Activated CD8-positive, alpha-beta T cell treated with anti-CD3 and anti-CD28 coated beads, Interleukin-2, amount 10 ng/mL, durations not matched to agents 7 days and 5 days (primary cell): ENCODE data around the gene IL1R2. TPM values are rescaled to one million over a fixed set of nuclear protein-coding genes. Genes with fewer than 3 reads are reported as not detected.

Source experiments
- ATAC-seq: fragments of 150-1000 bp; cut with Tn5 transposase; one replicate; pipeline ENCODE4 v1.10.0; 2021; ENCODE audit warnings: moderate library complexity
- CTCF ChIA-PET: fragments of 350-600 bp; sonication (Branson Sonifier 250); formaldehyde crosslinking; loops from one replicate; lab custom pipeline; 2021; ENCODE audit warnings: antibody characterized with exemption; lab: Charles Lee
- POLR2A ChIA-PET: fragments of 350-600 bp; sonication (Branson Sonifier 250); formaldehyde crosslinking; loops from one replicate; lab custom pipeline; 2021; ENCODE audit warnings: antibody characterized with exemption; lab: Charles Lee
- DNase-seq: peaks from one replicate; pipeline ENCODE4 v3.0.0-alpha.2; 2020
- H3K27ac Mint-ChIP-seq: one replicate; pipeline ENCODE4 v1.8.0; 2021; ENCODE audit warnings: mild to moderate bottlenecking, mixed read lengths
- H3K27me3 Mint-ChIP-seq: one replicate; pipeline ENCODE4 v1.8.0; 2021; ENCODE audit warnings: low read depth, mixed read lengths
- H3K36me3 Mint-ChIP-seq: one replicate; pipeline ENCODE4 v1.8.0; 2021; ENCODE audit warnings: low read depth, mixed read lengths
- H3K4me1 Mint-ChIP-seq: one replicate; pipeline ENCODE4 v1.8.0; 2021; ENCODE audit warnings: low read depth, mixed read lengths
- H3K4me3 Mint-ChIP-seq: one replicate; pipeline ENCODE4 v1.8.0; 2021; ENCODE audit warnings: mild to moderate bottlenecking, mixed read lengths
- H3K9me3 Mint-ChIP-seq: one replicate; pipeline ENCODE4 v1.8.0; 2022; ENCODE audit warnings: mixed read lengths; ENCODE audit not compliant: insufficient read depth
- total RNA-seq, 2 experiments: library from RNA; stranded (reverse); gene quantifications; one replicate each; pipeline ENCODE4 v1.2.3, GENCODE V29; 2021

IL1R2 gene
- total RNA-seq, 2 experiments from 2014 or later = not detected

- CTCF ChIA-PET = interaction anchor here (0.7 to 2.1 kb wide), 8 partner anchors 10 to 316 kb away, joined by 3 to 13 read pairs (median 4); no protein-coding TSS in a partner anchor
- peaks cover 3% of the 10 kb centered on the region for H3K36me3 Mint-ChIP-seq
- H3K9me3 Mint-ChIP-seq = no peaks in the 10 kb centered on the region
- POLR2A ChIA-PET = no interaction called here
- DNase-seq (no peak), ATAC-seq (no peak)
- H3K4me1 Mint-ChIP-seq = peaks cover 36% of the 10 kb centered on the region
- peak overlapping the region; percentile 32 for H3K4me3 Mint-ChIP-seq
- H3K27ac Mint-ChIP-seq = peak overlapping the region; percentile 77
- H3K27me3 Mint-ChIP-seq = peaks cover 6% of the 10 kb centered on the region
These were observed 42.3 kb downstream of the IL1R2 start for GRCh38 chr2:102033750-102034682.

- H3K4me3 Mint-ChIP-seq = no peak overlapping the region
- peaks cover 3% of the 10 kb centered on the region for H3K36me3 Mint-ChIP-seq
- no peak for ATAC-seq
- H3K4me1 Mint-ChIP-seq = peaks cover 38% of the 10 kb centered on the region
- ChIA-PET CTCF (interaction anchor here (0.7 to 1.4 kb wide), 3 partner anchors 30 to 581 kb away, joined by 3 to 4 read pairs (median 3); no protein-coding TSS in a partner anchor), POLR2A (no interaction called here)
- DNase-seq = no peak
- no peaks in the 10 kb centered on the region for H3K9me3 Mint-ChIP-seq
- H3K27me3 Mint-ChIP-seq = peaks cover 4% of the 10 kb centered on the region
- H3K27ac Mint-ChIP-seq = peak overlapping the region; percentile 65
These were observed 43.2 kb downstream of the IL1R2 start for GRCh38 chr2:102034683-102035548.

- H3K9me3 Mint-ChIP-seq = no peaks in the 10 kb centered on the region
- peaks cover 31% of the 10 kb centered on the region for H3K4me1 Mint-ChIP-seq
- no peak for DNase-seq
- POLR2A ChIA-PET = no interaction called here
- CTCF ChIA-PET = interaction anchor here (1.4 to 1.8 kb wide), 2 partner anchors 17 to 203 kb away, joined by 4 read pairs; no protein-coding TSS in a partner anchor
- peaks cover 17% of the 10 kb centered on the region for H3K27me3 Mint-ChIP-seq
- no peak for ATAC-seq
- H3K36me3 Mint-ChIP-seq = peaks cover 3% of the 10 kb centered on the region
- H3K4me3 Mint-ChIP-seq = no peak overlapping the region
- H3K27ac Mint-ChIP-seq = no peak overlapping the region
These were observed 45.9 kb downstream of the IL1R2 start for GRCh38 chr2:102037681-102038080.

- CTCF ChIA-PET = interaction anchor here (1.6 kb wide), 1 partner anchor 201 kb away, joined by 6 read pairs; no protein-coding TSS in a partner anchor
- H3K9me3 Mint-ChIP-seq = no peaks in the 10 kb centered on the region
- H3K27ac Mint-ChIP-seq = no peak overlapping the region
- H3K4me1 Mint-ChIP-seq = peaks cover 12% of the 10 kb centered on the region
- peaks cover 29% of the 10 kb centered on the region for H3K27me3 Mint-ChIP-seq
- H3K4me3 Mint-ChIP-seq = no peak overlapping the region
- ATAC-seq = no peak
- POLR2A ChIA-PET = no interaction called here
- no peak for DNase-seq
- H3K36me3 Mint-ChIP-seq = no peaks in the 10 kb centered on the region
These were observed 48.5 kb downstream of the IL1R2 start for GRCh38 chr2:102040229-102040628.

- H3K36me3 Mint-ChIP-seq = no peaks in the 10 kb centered on the region
- H3K27me3 Mint-ChIP-seq = peaks cover 35% of the 10 kb centered on the region
- CTCF ChIA-PET = interaction anchor here (1.6 kb wide), 1 partner anchor 200 kb away, joined by 6 read pairs; no protein-coding TSS in a partner anchor
- POLR2A ChIA-PET = no interaction called here
- H3K9me3 Mint-ChIP-seq = no peaks in the 10 kb centered on the region
- ATAC-seq (no peak), DNase-seq (no peak)
- no peak overlapping the region for H3K4me3 Mint-ChIP-seq
- peaks cover 16% of the 10 kb centered on the region for H3K4me1 Mint-ChIP-seq
- H3K27ac Mint-ChIP-seq = no peak overlapping the region
These were observed 49.6 kb downstream of the IL1R2 start for GRCh38 chr2:102041351-102041750.

- no peak overlapping the region for H3K4me3 Mint-ChIP-seq
These were observed 50.7 kb downstream of the IL1R2 start for GRCh38 chr2:102042196-102043081.

GRCh38 chr2:102043560-102043959, 51.8 kb downstream of the IL1R2 start:
- POLR2A ChIA-PET = no interaction called here
- ATAC-seq (no peak), DNase-seq (no peak)
- peaks cover 38% of the 10 kb centered on the region for H3K27me3 Mint-ChIP-seq
- H3K4me1 Mint-ChIP-seq = peaks cover 22% of the 10 kb centered on the region
- no peak overlapping the region for H3K4me3 Mint-ChIP-seq
- no peak overlapping the region for H3K27ac Mint-ChIP-seq
- CTCF ChIA-PET = interaction anchor here (1.7 kb wide), 1 partner anchor 197 kb away, joined by 5 read pairs; no protein-coding TSS in a partner anchor
- H3K9me3 Mint-ChIP-seq = no peaks in the 10 kb centered on the region
- no peaks in the 10 kb centered on the region for H3K36me3 Mint-ChIP-seq

More at GRCh38 chr2:102042196-102043081, 50.7 kb downstream of the IL1R2 start:
- Mint-ChIP-seq H3K4me1 (peaks cover 22% of the 10 kb centered on the region), H3K9me3 (no peaks in the 10 kb centered on the region), H3K27me3 (peaks cover 38% of the 10 kb centered on the region), H3K27ac (no peak overlapping the region), H3K36me3 (no peaks in the 10 kb centered on the region)
- ChIA-PET CTCF (no interaction called here), POLR2A (no interaction called here)
- ATAC-seq = no peak
- no peak for DNase-seq

- no peak overlapping the region for H3K27ac Mint-ChIP-seq
- H3K9me3 Mint-ChIP-seq = no peaks in the 10 kb centered on the region
- ATAC-seq (no peak), DNase-seq (no peak)
- no peaks in the 10 kb centered on the region for H3K36me3 Mint-ChIP-seq
- no peak overlapping the region for H3K4me3 Mint-ChIP-seq
- peaks cover 18% of the 10 kb centered on the region for H3K4me1 Mint-ChIP-seq
- ChIA-PET POLR2A (no interaction called here), CTCF (interaction anchor here (0.8 to 1.7 kb wide), 2 partner anchors 11 to 196 kb away, joined by 3 to 5 read pairs; no protein-coding TSS in a partner anchor)
- H3K27me3 Mint-ChIP-seq = peaks cover 37% of the 10 kb centered on the region
These were observed 52.6 kb downstream of the IL1R2 start for GRCh38 chr2:102044235-102044896.

GRCh38 chr2:102044967-102045489, 53.3 kb downstream of the IL1R2 start:
- Mint-ChIP-seq H3K4me3 (no peak overlapping the region), H3K27me3 (peaks cover 37% of the 10 kb centered on the region), H3K9me3 (no peaks in the 10 kb centered on the region), H3K4me1 (peaks cover 17% of the 10 kb centered on the region), H3K27ac (no peak overlapping the region), H3K36me3 (no peaks in the 10 kb centered on the region)
- DNase-seq = no peak
- no peak for ATAC-seq
- POLR2A ChIA-PET = no interaction called here
- CTCF ChIA-PET = interaction anchor here (0.8 to 1.7 kb wide), 2 partner anchors 11 to 196 kb away, joined by 3 to 5 read pairs; no protein-coding TSS in a partner anchor

- ChIA-PET CTCF (no interaction called here), POLR2A (no interaction called here)
- ATAC-seq (no peak), DNase-seq (no peak)
- no peaks in the 10 kb centered on the region for H3K9me3 Mint-ChIP-seq
- no peaks in the 10 kb centered on the region for H3K36me3 Mint-ChIP-seq
- H3K4me1 Mint-ChIP-seq = peaks cover 17% of the 10 kb centered on the region
- no peak overlapping the region for H3K27ac Mint-ChIP-seq
- H3K27me3 Mint-ChIP-seq = peaks cover 33% of the 10 kb centered on the region
- H3K4me3 Mint-ChIP-seq = no peak overlapping the region
These were observed 53.9 kb downstream of the IL1R2 start for GRCh38 chr2:102045697-102046096.
